Measurements from ENCODE around the gene TMEM168.

The TMEM168 gene

DNA sequence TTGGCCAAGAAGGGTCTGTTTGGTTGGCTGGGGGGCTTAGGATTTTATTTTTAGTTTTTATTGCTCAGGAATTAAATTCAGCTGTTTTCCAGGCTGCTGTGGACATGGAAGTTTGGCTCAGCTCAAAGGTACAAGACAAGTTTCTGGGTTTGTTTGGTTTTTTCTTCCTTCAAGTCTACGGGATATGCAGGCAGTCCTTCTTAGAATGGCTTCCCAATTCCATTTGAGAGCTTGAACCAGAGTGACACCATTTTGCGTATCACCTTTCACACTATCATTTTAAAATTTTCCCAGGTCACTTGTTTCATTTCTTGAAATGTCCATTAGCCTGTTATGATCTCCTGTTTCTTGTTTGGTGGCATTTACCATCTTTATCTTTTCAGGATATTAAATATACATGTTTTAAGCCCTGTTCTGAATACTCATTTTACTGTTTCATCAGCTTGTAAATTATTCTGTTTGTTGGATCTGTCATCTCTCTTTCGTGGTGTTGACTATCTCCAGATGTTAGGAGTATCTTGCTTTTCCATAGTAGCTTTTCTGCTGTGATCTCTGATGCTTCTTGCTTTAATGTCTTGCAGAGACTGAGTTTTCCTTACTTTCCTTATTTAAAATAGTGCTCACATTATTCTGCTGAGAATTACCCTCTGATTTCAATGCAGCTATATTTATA is 9.4 kb upstream of the TMEM168 start:
- ATAC-seq: no peak
- TF ChIP-seq, protein P1, sequence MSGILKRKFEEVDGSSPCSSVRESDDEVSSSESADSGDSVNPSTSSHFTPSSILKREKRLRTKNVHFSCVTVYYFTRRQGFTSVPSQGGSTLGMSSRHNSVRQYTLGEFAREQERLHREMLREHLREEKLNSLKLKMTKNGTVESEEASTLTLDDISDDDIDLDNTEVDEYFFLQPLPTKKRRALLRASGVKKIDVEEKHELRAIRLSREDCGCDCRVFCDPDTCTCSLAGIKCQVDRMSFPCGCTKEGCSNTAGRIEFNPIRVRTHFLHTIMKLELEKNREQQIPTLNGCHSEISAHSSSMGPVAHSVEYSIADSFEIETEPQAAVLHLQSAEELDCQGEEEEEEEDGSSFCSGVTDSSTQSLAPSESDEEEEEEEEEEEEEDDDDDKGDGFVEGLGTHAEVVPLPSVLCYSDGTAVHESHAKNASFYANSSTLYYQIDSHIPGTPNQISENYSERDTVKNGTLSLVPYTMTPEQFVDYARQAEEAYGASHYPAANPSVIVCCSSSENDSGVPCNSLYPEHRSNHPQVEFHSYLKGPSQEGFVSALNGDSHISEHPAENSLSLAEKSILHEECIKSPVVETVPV (CRISPR knock-in tag; IDR thresholded peaks at IDR 0.05): no peak
- TF ChIP-seq, protein P2, sequence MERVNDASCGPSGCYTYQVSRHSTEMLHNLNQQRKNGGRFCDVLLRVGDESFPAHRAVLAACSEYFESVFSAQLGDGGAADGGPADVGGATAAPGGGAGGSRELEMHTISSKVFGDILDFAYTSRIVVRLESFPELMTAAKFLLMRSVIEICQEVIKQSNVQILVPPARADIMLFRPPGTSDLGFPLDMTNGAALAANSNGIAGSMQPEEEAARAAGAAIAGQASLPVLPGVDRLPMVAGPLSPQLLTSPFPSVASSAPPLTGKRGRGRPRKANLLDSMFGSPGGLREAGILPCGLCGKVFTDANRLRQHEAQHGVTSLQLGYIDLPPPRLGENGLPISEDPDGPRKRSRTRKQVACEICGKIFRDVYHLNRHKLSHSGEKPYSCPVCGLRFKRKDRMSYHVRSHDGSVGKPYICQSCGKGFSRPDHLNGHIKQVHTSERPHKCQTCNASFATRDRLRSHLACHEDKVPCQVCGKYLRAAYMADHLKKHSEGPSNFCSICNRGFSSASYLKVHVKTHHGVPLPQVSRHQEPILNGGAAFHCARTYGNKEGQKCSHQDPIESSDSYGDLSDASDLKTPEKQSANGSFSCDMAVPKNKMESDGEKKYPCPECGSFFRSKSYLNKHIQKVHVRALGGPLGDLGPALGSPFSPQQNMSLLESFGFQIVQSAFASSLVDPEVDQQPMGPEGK (CRISPR knock-in tag; IDR thresholded peaks at IDR 0.05; ENCODE audit: borderline replicate concordance): no peak
- TF ChIP-seq ISL1 (CRISPR knock-in tag; IDR thresholded peaks at IDR 0.05) (no peak), CSDC2 (CRISPR knock-in tag; IDR thresholded peaks at IDR 0.05) (no peak), ZC3H10 (CRISPR knock-in tag; IDR thresholded peaks at IDR 0.05) (no peak), ARNTL (CRISPR knock-in tag; IDR thresholded peaks at IDR 0.05; ENCODE audit: borderline replicate concordance, low read depth) (no peak), PPARA (CRISPR knock-in tag; IDR thresholded peaks at IDR 0.05; ENCODE audit: borderline replicate concordance) (no peak), TCF4 (CRISPR knock-in tag; IDR thresholded peaks at IDR 0.05; ENCODE audit: borderline replicate concordance) (no peak), ZFP3 (CRISPR knock-in tag; IDR thresholded peaks at IDR 0.05) (no peak), ESRRG (CRISPR knock-in tag; IDR thresholded peaks at IDR 0.05) (no peak), SNAI2 (CRISPR knock-in tag; IDR thresholded peaks at IDR 0.05) (no peak), ZNF70 (CRISPR knock-in tag; IDR thresholded peaks at IDR 0.05) (no peak), GLIS3 (CRISPR knock-in tag; IDR thresholded peaks at IDR 0.05) (no peak), ZNF8 (CRISPR knock-in tag; IDR thresholded peaks at IDR 0.05) (no peak), ZFP30 (CRISPR knock-in tag; IDR thresholded peaks at IDR 0.05) (no peak), OSR1 (CRISPR knock-in tag; IDR thresholded peaks at IDR 0.05) (no peak), BACH2 (CRISPR knock-in tag; IDR thresholded peaks at IDR 0.05; ENCODE audit: borderline replicate concordance) (no peak)
- TF ChIP-seq, protein P3, sequence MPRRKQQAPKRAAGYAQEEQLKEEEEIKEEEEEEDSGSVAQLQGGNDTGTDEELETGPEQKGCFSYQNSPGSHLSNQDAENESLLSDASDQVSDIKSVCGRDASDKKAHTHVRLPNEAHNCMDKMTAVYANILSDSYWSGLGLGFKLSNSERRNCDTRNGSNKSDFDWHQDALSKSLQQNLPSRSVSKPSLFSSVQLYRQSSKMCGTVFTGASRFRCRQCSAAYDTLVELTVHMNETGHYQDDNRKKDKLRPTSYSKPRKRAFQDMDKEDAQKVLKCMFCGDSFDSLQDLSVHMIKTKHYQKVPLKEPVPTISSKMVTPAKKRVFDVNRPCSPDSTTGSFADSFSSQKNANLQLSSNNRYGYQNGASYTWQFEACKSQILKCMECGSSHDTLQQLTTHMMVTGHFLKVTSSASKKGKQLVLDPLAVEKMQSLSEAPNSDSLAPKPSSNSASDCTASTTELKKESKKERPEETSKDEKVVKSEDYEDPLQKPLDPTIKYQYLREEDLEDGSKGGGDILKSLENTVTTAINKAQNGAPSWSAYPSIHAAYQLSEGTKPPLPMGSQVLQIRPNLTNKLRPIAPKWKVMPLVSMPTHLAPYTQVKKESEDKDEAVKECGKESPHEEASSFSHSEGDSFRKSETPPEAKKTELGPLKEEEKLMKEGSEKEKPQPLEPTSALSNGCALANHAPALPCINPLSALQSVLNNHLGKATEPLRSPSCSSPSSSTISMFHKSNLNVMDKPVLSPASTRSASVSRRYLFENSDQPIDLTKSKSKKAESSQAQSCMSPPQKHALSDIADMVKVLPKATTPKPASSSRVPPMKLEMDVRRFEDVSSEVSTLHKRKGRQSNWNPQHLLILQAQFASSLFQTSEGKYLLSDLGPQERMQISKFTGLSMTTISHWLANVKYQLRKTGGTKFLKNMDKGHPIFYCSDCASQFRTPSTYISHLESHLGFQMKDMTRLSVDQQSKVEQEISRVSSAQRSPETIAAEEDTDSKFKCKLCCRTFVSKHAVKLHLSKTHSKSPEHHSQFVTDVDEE (CRISPR knock-in tag; IDR thresholded peaks at IDR 0.05): no peak
- TF ChIP-seq, protein P4, sequence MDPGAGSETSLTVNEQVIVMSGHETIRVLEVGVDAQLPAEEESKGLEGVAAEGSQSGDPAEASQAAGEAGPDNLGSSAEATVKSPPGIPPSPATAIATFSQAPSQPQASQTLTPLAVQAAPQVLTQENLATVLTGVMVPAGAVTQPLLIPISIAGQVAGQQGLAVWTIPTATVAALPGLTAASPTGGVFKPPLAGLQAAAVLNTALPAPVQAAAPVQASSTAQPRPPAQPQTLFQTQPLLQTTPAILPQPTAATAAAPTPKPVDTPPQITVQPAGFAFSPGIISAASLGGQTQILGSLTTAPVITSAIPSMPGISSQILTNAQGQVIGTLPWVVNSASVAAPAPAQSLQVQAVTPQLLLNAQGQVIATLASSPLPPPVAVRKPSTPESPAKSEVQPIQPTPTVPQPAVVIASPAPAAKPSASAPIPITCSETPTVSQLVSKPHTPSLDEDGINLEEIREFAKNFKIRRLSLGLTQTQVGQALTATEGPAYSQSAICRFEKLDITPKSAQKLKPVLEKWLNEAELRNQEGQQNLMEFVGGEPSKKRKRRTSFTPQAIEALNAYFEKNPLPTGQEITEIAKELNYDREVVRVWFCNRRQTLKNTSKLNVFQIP (CRISPR knock-in tag; IDR thresholded peaks at IDR 0.05; ENCODE audit: borderline replicate concordance, low read depth): no peak
- TF ChIP-seq, protein P5, sequence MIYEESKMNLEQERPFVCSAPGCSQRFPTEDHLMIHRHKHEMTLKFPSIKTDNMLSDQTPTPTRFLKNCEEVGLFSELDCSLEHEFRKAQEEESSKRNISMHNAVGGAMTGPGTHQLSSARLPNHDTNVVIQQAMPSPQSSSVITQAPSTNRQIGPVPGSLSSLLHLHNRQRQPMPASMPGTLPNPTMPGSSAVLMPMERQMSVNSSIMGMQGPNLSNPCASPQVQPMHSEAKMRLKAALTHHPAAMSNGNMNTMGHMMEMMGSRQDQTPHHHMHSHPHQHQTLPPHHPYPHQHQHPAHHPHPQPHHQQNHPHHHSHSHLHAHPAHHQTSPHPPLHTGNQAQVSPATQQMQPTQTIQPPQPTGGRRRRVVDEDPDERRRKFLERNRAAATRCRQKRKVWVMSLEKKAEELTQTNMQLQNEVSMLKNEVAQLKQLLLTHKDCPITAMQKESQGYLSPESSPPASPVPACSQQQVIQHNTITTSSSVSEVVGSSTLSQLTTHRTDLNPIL (CRISPR knock-in tag; IDR thresholded peaks at IDR 0.05; ENCODE audit: low read depth): no peak

DNA sequence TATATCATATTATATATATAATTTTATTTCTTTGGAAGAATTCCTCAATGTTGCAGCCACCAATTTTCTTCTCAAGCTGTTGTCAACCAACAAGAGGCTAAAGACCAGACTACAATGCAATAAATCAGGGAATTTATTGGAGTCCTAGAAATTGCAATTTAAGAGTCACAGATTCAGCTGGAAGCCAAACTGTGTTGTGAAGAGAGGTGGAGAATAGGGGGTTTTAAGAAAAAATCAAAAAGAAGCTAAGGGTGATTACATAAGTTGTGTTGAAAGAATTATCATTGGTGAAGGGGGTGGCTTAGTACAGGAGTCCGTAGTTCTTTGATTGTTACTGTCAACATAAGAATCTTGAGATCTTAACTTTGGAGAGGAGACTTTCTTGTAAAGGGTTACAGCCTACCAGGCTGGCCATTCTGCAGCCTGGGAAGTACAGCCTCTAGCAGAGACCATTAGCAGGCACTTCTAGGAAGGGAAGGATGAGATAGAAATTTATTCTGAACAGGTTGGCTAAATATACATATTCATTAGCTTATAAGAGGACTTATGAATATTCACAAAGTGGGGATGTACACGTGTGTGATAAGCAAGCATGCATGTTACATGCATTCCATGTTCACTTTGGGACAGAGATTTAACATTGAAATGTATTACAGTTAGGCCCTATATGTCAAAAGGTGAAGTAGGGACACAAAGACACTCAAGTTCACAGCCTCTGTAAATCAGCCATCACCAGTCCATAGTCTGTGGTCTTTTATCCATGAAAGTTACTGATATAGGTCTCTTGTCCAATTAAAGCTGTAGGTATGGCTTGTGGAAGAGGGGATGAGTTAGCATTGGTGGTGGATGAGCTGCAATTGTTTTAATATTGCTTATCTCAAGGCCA is 8.3 kb upstream of the TMEM168 start:
- ATAC-seq: peak; percentile 61; the same call in 2 of the 3 replicates

More for the DNA sequence above, 8.3 kb upstream of the TMEM168 start:
- no peak for TF ChIP-seq ZNF565 (CRISPR knock-in tag; conservative IDR thresholded peaks at IDR 0.05; ENCODE audit: low read depth)
- no peak for TF ChIP-seq SNAI2 (CRISPR knock-in tag; IDR thresholded peaks at IDR 0.05)
- TF ChIP-seq, protein P5 (CRISPR knock-in tag; IDR thresholded peaks at IDR 0.05; ENCODE audit: low read depth): no peak
- TF ChIP-seq, protein P2 (CRISPR knock-in tag; IDR thresholded peaks at IDR 0.05; ENCODE audit: borderline replicate concordance): no peak
- TF ChIP-seq TOX (CRISPR knock-in tag; IDR thresholded peaks at IDR 0.05; ENCODE audit: borderline replicate concordance): no peak
- no peak for TF ChIP-seq ZFP3 (CRISPR knock-in tag; IDR thresholded peaks at IDR 0.05)
- no peak for TF ChIP-seq ZC3H10 (CRISPR knock-in tag; IDR thresholded peaks at IDR 0.05)
- no peak for TF ChIP-seq ZFP30 (CRISPR knock-in tag; IDR thresholded peaks at IDR 0.05)
- TF ChIP-seq OSR1 (CRISPR knock-in tag; IDR thresholded peaks at IDR 0.05): no peak
- no peak for TF ChIP-seq TCF4 (CRISPR knock-in tag; IDR thresholded peaks at IDR 0.05; ENCODE audit: borderline replicate concordance)
- TF ChIP-seq, protein P1 (CRISPR knock-in tag; IDR thresholded peaks at IDR 0.05): no peak
